Neuronal stem cell (in vitro differentiated cells): ENCODE data around the gene LTBP1.

ENCODE experiments used
- DNase-seq: peaks from one replicate; pipeline ENCODE4 v3.0.0-alpha.2; 2013; ENCODE audit warnings: low spot score
- H2AFZ ChIP-seq: one replicate; pipeline ENCODE4 v1.6.1; 2013; ENCODE audit warnings: mild to moderate bottlenecking, low read length, inconsistent platforms
- H2AK5ac ChIP-seq: 2 replicates; pipeline ENCODE4 v1.6.1; 2013; ENCODE audit warnings: low read depth, mild to moderate bottlenecking, inconsistent platforms, low read length, moderate library complexity, mixed read lengths
- H2BK120ac ChIP-seq: 2 replicates; pipeline ENCODE4 v1.6.1; 2013; ENCODE audit warnings: low read depth, mild to moderate bottlenecking, inconsistent platforms, low read length, moderate library complexity, mixed read lengths
- H2BK12ac ChIP-seq: one replicate; pipeline ENCODE4 v1.6.1; 2013; ENCODE audit warnings: low read length, inconsistent platforms
- H2BK15ac ChIP-seq: 2 replicates; pipeline ENCODE4 v1.6.1; 2013; ENCODE audit warnings: mild to moderate bottlenecking, low read length, inconsistent platforms, mixed read lengths
- H2BK5ac ChIP-seq: one replicate; pipeline ENCODE4 v1.6.1; 2013; ENCODE audit warnings: inconsistent platforms, mild to moderate bottlenecking, low read length, moderate library complexity
- H3K14ac ChIP-seq: one replicate; pipeline ENCODE4 v1.6.1; 2013; ENCODE audit warnings: low read length, inconsistent platforms
- H3K18ac ChIP-seq: 2 replicates; pipeline ENCODE4 v1.6.1; 2013; ENCODE audit warnings: low read length, inconsistent platforms
- H3K23ac ChIP-seq: 2 replicates; pipeline ENCODE4 v1.6.1; 2013; ENCODE audit warnings: low read depth, mild to moderate bottlenecking, mixed read lengths, low read length, inconsistent platforms; ENCODE audit not compliant: poor library complexity
- H3K27ac ChIP-seq: replicated peaks from 3 replicates; pipeline ENCODE4 v1.5.1; 2013; ENCODE audit warnings: low read length, inconsistent platforms
- H3K27me3 ChIP-seq, 3 experiments: 2 replicates each; pipeline ENCODE4 v1.6.1; 2013; ENCODE audit warnings: low read length in 3 of 3, mild to moderate bottlenecking in 2 of 3, inconsistent platforms in 1 of 3, low read depth in 1 of 3, mixed read lengths in 1 of 3, moderate library complexity in 1 of 3; ENCODE audit not compliant: control insufficient read depth in 3 of 3, insufficient read depth in 3 of 3
- H3K36me3 ChIP-seq, 2 donors: replicated peaks in 1 of 2; 2 replicates each; pipeline ENCODE4 v1.6.1; 2013; ENCODE audit warnings: low read length in 2 of 2; ENCODE audit not compliant: control insufficient read depth in 2 of 2, insufficient read depth in 2 of 2
- H3K4ac ChIP-seq: 2 replicates; pipeline ENCODE4 v1.6.1; 2013; ENCODE audit warnings: inconsistent platforms, mild to moderate bottlenecking, low read length, moderate library complexity
- H3K4me1 ChIP-seq, 2 donors: 1 replicate in 1 of 2; 2 replicates in 1 of 2; pipeline ENCODE4 v1.6.1; 2013; ENCODE audit warnings: low read length in 2 of 2, low read depth in 1 of 2; ENCODE audit not compliant: control insufficient read depth in 2 of 2, insufficient read depth in 1 of 2
- H3K4me2 ChIP-seq: one replicate; pipeline ENCODE4 v1.6.1; 2013; ENCODE audit warnings: mild to moderate bottlenecking, low read length, inconsistent platforms; ENCODE audit not compliant: insufficient read depth, poor library complexity, severe bottlenecking
- H3K4me3 ChIP-seq, 2 donors: 2 replicates each; pipeline ENCODE4 v1.5.1; 2013; ENCODE audit warnings: low read length in 2 of 2, mild to moderate bottlenecking in 2 of 2, inconsistent platforms in 1 of 2, moderate library complexity in 1 of 2
- H3K79me1 ChIP-seq: one replicate; pipeline ENCODE4 v1.6.1; 2013; ENCODE audit warnings: low read depth, mild to moderate bottlenecking, inconsistent platforms, low read length, moderate library complexity
- H3K9ac ChIP-seq: one replicate; pipeline ENCODE4 v1.6.1; 2013; ENCODE audit warnings: mild to moderate bottlenecking, low read depth, low read length, inconsistent platforms; ENCODE audit not compliant: poor library complexity
- H3K9me3 ChIP-seq, 2 donors: replicated peaks in 1 of 2; 2 replicates each; pipeline versions ENCODE3 to v1.6.1; 2013; ENCODE audit warnings: low read length in 2 of 2, mild to moderate bottlenecking in 2 of 2, inconsistent platforms in 1 of 2, low read depth in 1 of 2, mixed read lengths in 1 of 2, moderate library complexity in 1 of 2; ENCODE audit not compliant: control insufficient read depth in 2 of 2, insufficient read depth in 1 of 2
- H4K8ac ChIP-seq: one replicate; pipeline ENCODE4 v1.6.1; 2013; ENCODE audit warnings: low read depth, mild to moderate bottlenecking, inconsistent platforms, low read length, moderate library complexity
- H4K91ac ChIP-seq: one replicate; pipeline ENCODE4 v1.6.1; 2013; ENCODE audit warnings: low read length, low read depth, mild to moderate bottlenecking, inconsistent platforms; ENCODE audit not compliant: poor library complexity
- WGBS, 2 donors: extraction: QIAGEN DNeasy Blood & Tissue Kit; methylation state at CpG; one replicate each; pipeline ENCODE4 v1.1.7; 2013; ENCODE audit warnings: missing lambda C conversion rate in 2 of 2, mixed read lengths in 1 of 2; ENCODE audit not compliant: insufficient read length in 2 of 2, insufficient replicate concordance in 1 of 2; ENCODE audit errors: extremely low coverage in 2 of 2; 5-methylcytosine and 5-hydroxymethylcytosine counted together

The LTBP1 gene

DNA sequence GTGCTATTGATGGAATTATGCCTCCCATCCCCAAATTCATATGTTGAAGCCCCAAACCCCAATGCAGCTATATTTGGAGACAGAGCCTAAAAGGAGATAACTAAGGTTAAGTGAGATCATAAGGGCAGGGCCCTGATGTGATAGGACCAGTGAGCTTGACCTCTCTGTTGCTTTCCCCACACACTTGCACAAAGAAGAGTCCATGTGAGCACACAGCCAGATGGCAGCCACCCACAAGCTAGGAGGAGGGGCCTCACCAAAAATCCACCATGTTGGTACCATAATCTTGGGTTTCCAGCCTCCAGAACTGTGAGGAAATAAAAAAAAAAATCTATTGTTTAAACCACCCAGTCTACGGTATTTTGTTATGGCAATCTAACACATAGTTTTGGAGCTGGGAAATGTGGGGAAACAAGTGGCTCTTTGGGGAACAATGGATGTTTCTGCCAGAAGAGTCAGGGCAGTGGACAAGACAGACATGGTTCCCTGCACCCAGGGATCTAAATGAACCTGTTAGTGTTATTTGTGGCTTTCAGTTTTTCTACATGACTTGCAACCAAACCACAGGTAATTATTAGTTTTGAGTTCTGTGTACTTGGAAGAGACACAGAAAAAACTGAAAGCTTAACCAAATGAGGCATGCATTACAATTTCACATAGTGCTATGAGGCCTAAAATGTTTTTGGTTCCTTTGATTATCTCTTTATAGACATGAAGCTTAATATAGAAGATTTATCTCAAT is 259.1 kb downstream of the LTBP1 start:
- Histone ChIP-seq H2BK5ac (no peak overlapping the region), H3K18ac (no peak overlapping the region), H3K27ac (no peak overlapping the region), H3K79me1 (no peaks in the 10 kb centered on the region), H3K4me2 (no peak overlapping the region), H3K9me3 (no peaks in the 10 kb centered on the region), H2AK5ac (no peak overlapping the region), H3K4me1 (peaks cover 0 to 3% of the 10 kb centered on the region in 2 donors), H2BK120ac (no peak overlapping the region), H4K91ac (no peak overlapping the region), H2BK12ac (no peak overlapping the region), H3K4me3 (no peak overlapping the region), H2BK15ac (no peak overlapping the region), H4K8ac (no peak overlapping the region), H3K36me3 (peaks cover 0 to 6% of the 10 kb centered on the region in 2 donors), H3K9ac (no peak overlapping the region), H3K23ac (no peak overlapping the region), H2AFZ (no peak overlapping the region), H3K14ac (no peak overlapping the region), H3K4ac (no peak overlapping the region), H3K27me3 (no peaks in the 10 kb centered on the region)
- whole genome bisulfite sequencing, 2 donors: no CpG with 5 or more reads among the region's 1 CpG
- no peak for DNase-seq

DNA sequence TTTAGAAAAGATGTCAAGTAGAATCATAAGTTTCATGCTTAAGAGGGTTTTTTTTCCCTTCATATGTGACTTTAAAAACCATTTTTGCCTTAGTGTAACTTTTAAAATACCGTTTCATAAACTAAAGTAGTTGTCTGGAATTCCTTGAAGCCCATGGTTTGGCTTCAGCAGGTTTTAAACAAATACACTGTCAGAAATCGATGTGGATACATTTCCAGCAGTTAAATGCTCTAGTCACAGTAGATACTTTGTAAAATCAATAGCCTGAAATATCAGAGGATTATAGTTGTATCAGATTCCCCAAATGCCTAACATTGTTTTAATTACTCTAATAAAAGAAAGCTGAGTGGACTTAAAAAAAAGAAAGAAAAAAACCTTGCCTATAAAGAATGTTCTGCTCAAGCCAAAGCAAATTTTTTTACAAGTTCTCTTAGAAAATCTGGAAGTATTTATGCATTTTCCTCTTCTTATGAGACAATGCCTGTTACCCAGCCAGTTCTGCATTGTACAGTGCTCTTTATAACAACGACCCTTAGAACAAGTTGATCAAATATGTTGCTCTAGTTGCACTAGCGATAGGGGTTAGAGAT is 260.5 kb downstream of the LTBP1 start:
- no peak overlapping the region for H3K4ac ChIP-seq
- no peak overlapping the region for H3K27ac ChIP-seq
- H3K4me3 ChIP-seq: no peak overlapping the region
- H3K9ac ChIP-seq: no peak overlapping the region
- H2AK5ac ChIP-seq: no peak overlapping the region
- no peak overlapping the region for H2BK120ac ChIP-seq
- no peak overlapping the region for H4K8ac ChIP-seq
- no peak overlapping the region for H4K91ac ChIP-seq
- DNase-seq: no peak
- no peaks in the 10 kb centered on the region for H3K9me3 ChIP-seq
- no peak overlapping the region for H3K14ac ChIP-seq
- peaks cover 0 to 8% of the 10 kb centered on the region in 2 donors for H3K36me3 ChIP-seq
- no peak overlapping the region for H2BK12ac ChIP-seq
- H2BK5ac ChIP-seq: no peak overlapping the region
- H3K4me1 ChIP-seq: peaks cover 0 to 3% of the 10 kb centered on the region in 2 donors
- H3K18ac ChIP-seq: no peak overlapping the region
- WGBS, 2 donors: no CpG with 5 or more reads among the region's 4 CpGs
- no peak overlapping the region for H2AFZ ChIP-seq
- H3K79me1 ChIP-seq: no peaks in the 10 kb centered on the region
- no peak overlapping the region for H2BK15ac ChIP-seq
- H3K23ac ChIP-seq: no peak overlapping the region
- no peaks in the 10 kb centered on the region for H3K27me3 ChIP-seq
- no peak overlapping the region for H3K4me2 ChIP-seq

DNA sequence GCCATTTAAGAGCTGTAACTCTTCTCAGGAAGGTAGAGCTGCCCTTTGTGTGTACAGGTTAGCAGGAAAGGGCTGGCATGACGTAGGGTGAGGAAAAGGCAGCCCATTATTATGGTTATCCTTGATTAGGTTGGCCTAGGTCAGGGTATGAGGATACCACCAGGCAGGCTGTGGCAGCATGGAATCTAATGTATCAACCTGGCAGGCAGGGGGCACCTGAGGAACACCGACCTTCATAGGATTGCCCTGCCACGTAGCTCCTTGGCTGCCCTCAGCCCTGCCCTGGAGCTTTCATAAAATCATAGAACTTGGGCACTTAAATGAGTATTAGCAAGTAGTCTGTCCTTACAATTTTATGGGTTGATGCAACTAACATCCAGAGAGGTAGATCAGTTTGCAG is 261.6 kb downstream of the LTBP1 start:
- peaks cover 0 to 9% of the 10 kb centered on the region in 2 donors for H3K36me3 ChIP-seq
- no peak overlapping the region for H2BK12ac ChIP-seq
- H3K79me1 ChIP-seq: no peaks in the 10 kb centered on the region
- WGBS, 2 donors: no CpG with 5 or more reads among the region's 3 CpGs
- no peak overlapping the region for H3K4me2 ChIP-seq
- no peak overlapping the region for H2BK5ac ChIP-seq
- H4K91ac ChIP-seq: no peak overlapping the region
- H3K27me3 ChIP-seq: no peaks in the 10 kb centered on the region
- peaks cover 1 to 3% of the 10 kb centered on the region in 2 donors for H3K4me1 ChIP-seq
- H3K27ac ChIP-seq: no peak overlapping the region
- H3K18ac ChIP-seq: no peak overlapping the region
- H3K4me3 ChIP-seq: no peak overlapping the region
- H3K4ac ChIP-seq: no peak overlapping the region
- no peak overlapping the region for H2AK5ac ChIP-seq
- H2AFZ ChIP-seq: no peak overlapping the region
- no peak for DNase-seq
- no peak overlapping the region for H4K8ac ChIP-seq
- H3K14ac ChIP-seq: no peak overlapping the region
- no peak overlapping the region for H2BK15ac ChIP-seq
- peaks cover 0 to 2% of the 10 kb centered on the region in 2 donors for H3K9me3 ChIP-seq
- no peak overlapping the region for H2BK120ac ChIP-seq
- no peak overlapping the region for H3K23ac ChIP-seq
- H3K9ac ChIP-seq: no peak overlapping the region

DNA sequence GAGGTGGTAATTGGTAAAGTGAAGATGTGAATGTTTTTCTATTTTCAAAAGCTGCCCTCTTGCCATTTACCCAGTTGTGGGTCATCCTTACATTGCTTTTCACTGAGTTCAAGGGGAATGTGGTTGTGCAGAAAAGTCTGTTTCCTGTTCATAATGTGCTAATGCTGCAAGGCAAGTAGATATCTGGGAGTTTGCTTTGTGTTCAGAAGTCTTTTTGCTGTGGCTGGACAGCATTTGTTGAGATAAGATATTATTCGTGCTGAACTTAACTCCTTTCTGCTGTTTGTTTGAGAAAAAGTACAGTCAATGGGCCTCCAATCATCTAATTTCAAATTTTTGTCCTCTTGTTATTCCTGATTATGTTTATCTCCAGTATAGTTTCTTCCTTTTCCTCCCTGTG is 263.2 kb downstream of the LTBP1 start:
- H3K9me3 ChIP-seq: peaks cover 0 to 2% of the 10 kb centered on the region in 2 donors
- no peak overlapping the region for H3K9ac ChIP-seq
- H3K18ac ChIP-seq: no peak overlapping the region
- H2AK5ac ChIP-seq: no peak overlapping the region
- WGBS, 2 donors: no CpG with 5 or more reads among the region's 1 CpG
- no peak overlapping the region for H2AFZ ChIP-seq
- no peak overlapping the region for H2BK12ac ChIP-seq
- no peak overlapping the region for H2BK15ac ChIP-seq
- DNase-seq: no peak
- peaks cover 0 to 9% of the 10 kb centered on the region in 2 donors for H3K36me3 ChIP-seq
- no peak overlapping the region for H3K14ac ChIP-seq
- H3K27me3 ChIP-seq: no peaks in the 10 kb centered on the region
- H3K4me3 ChIP-seq: no peak overlapping the region
- H3K4me2 ChIP-seq: no peak overlapping the region
- no peak overlapping the region for H3K4ac ChIP-seq
- peaks cover 3 to 6% of the 10 kb centered on the region in 2 donors for H3K4me1 ChIP-seq
- H3K27ac ChIP-seq: no peak overlapping the region
- no peak overlapping the region for H4K91ac ChIP-seq
- H2BK120ac ChIP-seq: no peak overlapping the region
- no peaks in the 10 kb centered on the region for H3K79me1 ChIP-seq
- no peak overlapping the region for H2BK5ac ChIP-seq
- H4K8ac ChIP-seq: no peak overlapping the region
- H3K23ac ChIP-seq: no peak overlapping the region
